ENCODE measurements around the gene CLDND2. TPM values are rescaled to one million over a fixed set of nuclear protein-coding genes. Genes with fewer than 3 reads are reported as not detected.

CLDND2 gene
- total RNA-seq, 1 experiment from 2014 or later = not detected

GRCh38 chr19:51357952-51358351, 10.9 kb downstream of the CLDND2 start:
- Histone ChIP-seq H3K79me2 (ENCODE audit: insufficient read depth, low read length) (no peaks in the 10 kb centered on the region), H2BK15ac (ENCODE audit: low read depth, low read length) (no peak overlapping the region), H3K56ac (ENCODE audit: insufficient read length, low read depth, low read length) (no peak overlapping the region), H2AK5ac (ENCODE audit: insufficient read length, low read length) (no peak overlapping the region), H3T11ph (ENCODE audit: low read length) (no peak overlapping the region), H3K18ac (ENCODE audit: insufficient read length, low read depth, low read length) (no peak overlapping the region), H4K8ac (replicated peaks; ENCODE audit: insufficient read length, low read depth, low read length) (no peak overlapping the region), H2BK5ac (ENCODE audit: insufficient read length, low read length) (no peak overlapping the region), H2BK12ac (ENCODE audit: insufficient read length, low read depth, low read length) (no peak overlapping the region), H2BK120ac (ENCODE audit: low read depth, low read length, poor library complexity, severe bottlenecking) (no peak overlapping the region), H3K4me2 (ENCODE audit: insufficient read depth, insufficient read length, low read length) (no peak overlapping the region), H4K5ac (ENCODE audit: insufficient read length, low read depth, low read length) (no peak overlapping the region), H3K79me1 (ENCODE audit: insufficient read depth, low read depth, low read length, poor library complexity, severe bottlenecking) (no peaks in the 10 kb centered on the region), H3K4ac (ENCODE audit: low read depth, low read length) (no peak overlapping the region), H3K9me3 (ENCODE audit: control insufficient read depth, low read depth, low read length) (no peaks in the 10 kb centered on the region), H3K23me2 (ENCODE audit: insufficient read length, low read depth, low read length, poor library complexity, severe bottlenecking) (no peaks in the 10 kb centered on the region), H3K4me1 (ENCODE audit: insufficient read depth, low read length) (no peaks in the 10 kb centered on the region), H4K91ac (ENCODE audit: insufficient read length, low read depth, low read length) (no peak overlapping the region), H2AFZ (ENCODE audit: low read length) (no peak overlapping the region), H3K27ac (ENCODE audit: insufficient read length, low read depth, low read length) (no peak overlapping the region), H4K20me1 (ENCODE audit: control insufficient read depth, insufficient read depth, insufficient read length) (no peaks in the 10 kb centered on the region), H3K23ac (ENCODE audit: insufficient read length, low read depth, low read length) (no peak overlapping the region), H3K9ac (ENCODE audit: extremely low read depth, insufficient read length, low read length) (no peak overlapping the region), H3K14ac (ENCODE audit: insufficient read depth, low read length) (no peak overlapping the region), H3K27me3 (ENCODE audit: insufficient read depth, low read length) (no peaks in the 10 kb centered on the region), H2BK20ac (ENCODE audit: low read depth, low read length, poor library complexity, severe bottlenecking) (no peak overlapping the region)
- H3K4me1 Mint-ChIP-seq = peaks cover 19 to 25% of the 10 kb centered on the region in 2 experiments
- H3K27ac Mint-ChIP-seq = no peak overlapping the region
- no peaks in the 10 kb centered on the region for H3K27me3 Mint-ChIP-seq (ENCODE audit: low read depth)
- no peak for TF ChIP-seq CTCF (conservative IDR thresholded peaks at IDR 0.05)
- H3K36me3 Mint-ChIP-seq (ENCODE audit: insufficient read depth in 1 of 3, low read depth in 3 of 3) = no peaks in the 10 kb centered on the region
- no peak overlapping the region for H3K4me3 Mint-ChIP-seq
- no CpG with 5 or more reads among the region's 7 CpGs for WGBS (ENCODE audit: extremely low coverage, insufficient read length, low lambda C conversion rate)
- H3K9me3 Mint-ChIP-seq = no peaks in the 10 kb centered on the region
- DNase-seq = no peak

Measured in H9 (cell line).